ENCODE measurements around the gene SPINT1.
A peak's percentile ranks its signal among the peaks of the same experiment; 100 is the strongest.

Gene SPINT1

DNA sequence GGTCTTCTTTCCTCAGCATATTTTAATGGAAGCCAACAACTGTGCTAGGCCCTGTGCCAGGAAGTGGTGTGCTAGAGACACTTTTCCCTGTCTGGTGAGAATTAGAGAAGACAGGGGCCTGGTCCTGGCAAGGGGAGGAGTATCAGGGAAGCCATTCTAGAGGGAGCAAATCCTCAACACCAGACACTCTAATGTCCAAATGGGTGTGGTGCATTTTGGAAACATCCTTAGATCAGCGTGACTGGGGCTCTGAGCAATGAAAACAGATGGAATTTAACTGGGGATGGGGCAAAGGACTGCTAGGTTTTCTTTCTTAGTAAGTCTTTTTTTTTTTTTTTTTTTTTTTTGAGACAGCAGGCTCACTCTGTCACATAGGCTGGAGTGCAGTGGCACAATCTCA is 42.7 kb downstream of the SPINT1 start:
- in situ Hi-C loops (cut with MboI; ENCODE audit: low sequenced_read_pairs, unreplicated experiment) = no loop called here
- TF ChIP-seq, protein P1, sequence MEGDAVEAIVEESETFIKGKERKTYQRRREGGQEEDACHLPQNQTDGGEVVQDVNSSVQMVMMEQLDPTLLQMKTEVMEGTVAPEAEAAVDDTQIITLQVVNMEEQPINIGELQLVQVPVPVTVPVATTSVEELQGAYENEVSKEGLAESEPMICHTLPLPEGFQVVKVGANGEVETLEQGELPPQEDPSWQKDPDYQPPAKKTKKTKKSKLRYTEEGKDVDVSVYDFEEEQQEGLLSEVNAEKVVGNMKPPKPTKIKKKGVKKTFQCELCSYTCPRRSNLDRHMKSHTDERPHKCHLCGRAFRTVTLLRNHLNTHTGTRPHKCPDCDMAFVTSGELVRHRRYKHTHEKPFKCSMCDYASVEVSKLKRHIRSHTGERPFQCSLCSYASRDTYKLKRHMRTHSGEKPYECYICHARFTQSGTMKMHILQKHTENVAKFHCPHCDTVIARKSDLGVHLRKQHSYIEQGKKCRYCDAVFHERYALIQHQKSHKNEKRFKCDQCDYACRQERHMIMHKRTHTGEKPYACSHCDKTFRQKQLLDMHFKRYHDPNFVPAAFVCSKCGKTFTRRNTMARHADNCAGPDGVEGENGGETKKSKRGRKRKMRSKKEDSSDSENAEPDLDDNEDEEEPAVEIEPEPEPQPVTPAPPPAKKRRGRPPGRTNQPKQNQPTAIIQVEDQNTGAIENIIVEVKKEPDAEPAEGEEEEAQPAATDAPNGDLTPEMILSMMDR (IDR thresholded peaks at IDR 0.05; ENCODE audit: borderline replicate concordance, control extremely low read depth, extremely low read depth, insufficient read depth, missing control alignments) = no peak

DNA sequence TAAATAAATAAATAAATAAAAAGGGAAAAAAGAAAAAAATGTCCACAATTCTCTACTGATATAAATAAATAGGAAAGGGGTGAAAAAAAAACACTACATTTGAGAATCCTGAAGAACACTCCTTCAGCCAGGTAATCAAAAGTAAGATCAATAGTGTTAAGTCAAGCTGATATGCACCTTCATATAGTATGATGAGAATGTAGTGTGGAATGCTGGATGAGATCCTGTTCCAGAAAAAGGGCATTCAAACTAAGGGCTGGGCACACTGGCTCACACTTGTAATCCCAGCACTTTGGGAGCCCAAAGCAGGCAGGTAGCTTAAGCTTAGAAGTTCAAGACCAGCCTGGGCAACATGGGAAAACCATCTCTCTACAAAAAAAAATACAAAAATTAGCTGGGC is 45.3 kb downstream of the SPINT1 start:
- in situ Hi-C loops (cut with MboI; ENCODE audit: low sequenced_read_pairs, unreplicated experiment) = no loop called here
- TF ChIP-seq, protein P1 (IDR thresholded peaks at IDR 0.05; ENCODE audit: borderline replicate concordance, control extremely low read depth, extremely low read depth, insufficient read depth, missing control alignments) = no peak

More for the DNA sequence above, 42.7 kb downstream of the SPINT1 start:
- no peak for DNase-seq (ENCODE audit: low spot score)

DNA sequence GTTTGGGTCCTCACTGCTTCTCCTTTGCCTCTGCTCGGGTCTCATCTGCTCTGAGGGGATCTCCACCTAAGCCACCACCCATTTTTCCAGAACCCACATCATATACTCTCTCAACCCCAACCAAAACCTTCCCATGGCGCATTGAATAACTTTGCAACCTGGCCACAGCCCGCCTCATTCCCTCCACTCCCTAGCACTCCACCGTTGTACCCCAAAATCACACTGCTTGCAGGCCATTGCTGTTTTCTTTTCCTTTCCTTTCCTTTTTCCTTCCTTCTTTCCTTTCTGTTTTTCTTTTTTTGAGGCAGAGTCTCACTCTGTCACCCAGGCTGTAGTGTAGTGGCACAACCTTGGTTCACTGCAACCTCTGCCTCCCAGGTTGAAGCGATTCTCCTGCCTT is 47.3 kb downstream of the SPINT1 start:
- in situ Hi-C loops (cut with MboI; ENCODE audit: low sequenced_read_pairs, unreplicated experiment) = loop anchor here (5.0 kb wide), 1 partner anchor 39 kb away; no protein-coding TSS in a partner anchor
- DNase-seq (ENCODE audit: low spot score) = no peak
- TF ChIP-seq, protein P1 (IDR thresholded peaks at IDR 0.05; ENCODE audit: borderline replicate concordance, control extremely low read depth, extremely low read depth, insufficient read depth, missing control alignments) = no peak

More for the DNA sequence above, 45.3 kb downstream of the SPINT1 start:
- DNase-seq (ENCODE audit: low spot score) = no peak

DNA sequence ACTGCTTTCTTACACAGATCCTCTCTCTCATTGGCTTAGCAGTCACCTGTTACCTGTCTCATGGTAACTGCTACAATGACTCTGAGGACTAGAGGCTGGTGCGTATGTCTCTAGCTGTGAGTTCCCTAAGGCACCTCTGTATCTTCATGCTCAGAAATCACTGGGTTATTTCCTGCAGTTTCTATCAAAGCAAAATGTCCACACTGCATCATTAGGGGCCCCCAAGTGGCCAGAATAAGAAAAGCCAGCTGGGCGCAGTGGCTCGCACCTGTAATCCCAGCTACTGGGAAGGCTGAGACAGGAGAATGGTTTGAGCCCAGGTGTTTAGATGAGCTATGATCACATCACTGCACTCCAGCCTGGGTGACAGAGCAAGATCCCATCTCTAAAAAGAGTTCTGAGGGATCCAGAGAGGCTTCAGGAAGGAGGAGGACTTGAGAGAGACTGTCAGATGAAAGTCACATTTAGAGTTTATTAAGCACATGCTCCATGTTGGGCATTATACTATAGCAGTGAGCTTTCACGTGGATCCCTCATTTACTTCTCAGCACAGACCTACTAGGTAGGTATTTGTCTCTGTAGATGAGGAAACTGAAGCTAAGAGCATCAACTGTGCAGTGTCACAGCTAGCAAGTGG is 48.1 kb downstream of the SPINT1 start:
- DNase-seq (ENCODE audit: low spot score) = peak; percentile 68
- in situ Hi-C loops (cut with MboI; ENCODE audit: low sequenced_read_pairs, unreplicated experiment) = loop anchor here (5.0 kb wide), 1 partner anchor 40 kb away; no protein-coding TSS in a partner anchor
- TF ChIP-seq, protein P1 (IDR thresholded peaks at IDR 0.05; ENCODE audit: borderline replicate concordance, control extremely low read depth, extremely low read depth, insufficient read depth, missing control alignments) = peak; percentile 72

DNA sequence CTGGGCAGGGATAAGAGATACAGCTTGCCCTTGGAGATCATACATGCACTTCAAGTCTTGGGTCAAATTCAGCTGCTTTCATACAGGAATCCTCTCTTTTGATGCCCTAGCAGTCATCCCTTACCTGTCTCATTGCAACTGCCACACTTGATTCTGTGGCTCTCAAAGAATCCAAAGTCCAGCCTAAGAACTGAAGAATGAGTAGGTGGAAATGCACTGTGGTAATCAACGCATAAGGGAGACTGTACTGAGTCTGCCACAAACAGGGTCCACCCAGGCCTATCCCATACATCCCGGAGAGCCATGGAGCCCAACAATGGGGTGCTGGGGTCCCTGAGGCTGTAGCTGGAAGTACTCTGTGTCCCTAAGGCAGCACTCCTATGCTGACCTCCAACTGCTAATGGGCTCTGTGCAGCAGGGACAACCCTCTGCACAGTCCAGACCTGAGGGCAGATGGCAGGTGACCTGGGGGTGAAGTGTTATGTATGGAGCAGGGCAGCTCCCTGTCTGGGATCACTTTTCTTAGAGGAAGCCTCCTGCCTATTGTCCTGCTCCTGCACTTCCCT is 48.7 kb downstream of the SPINT1 start:
- in situ Hi-C loops (cut with MboI; ENCODE audit: low sequenced_read_pairs, unreplicated experiment) = loop anchor here (5.0 kb wide), 1 partner anchor 40 kb away; no protein-coding TSS in a partner anchor

DNA sequence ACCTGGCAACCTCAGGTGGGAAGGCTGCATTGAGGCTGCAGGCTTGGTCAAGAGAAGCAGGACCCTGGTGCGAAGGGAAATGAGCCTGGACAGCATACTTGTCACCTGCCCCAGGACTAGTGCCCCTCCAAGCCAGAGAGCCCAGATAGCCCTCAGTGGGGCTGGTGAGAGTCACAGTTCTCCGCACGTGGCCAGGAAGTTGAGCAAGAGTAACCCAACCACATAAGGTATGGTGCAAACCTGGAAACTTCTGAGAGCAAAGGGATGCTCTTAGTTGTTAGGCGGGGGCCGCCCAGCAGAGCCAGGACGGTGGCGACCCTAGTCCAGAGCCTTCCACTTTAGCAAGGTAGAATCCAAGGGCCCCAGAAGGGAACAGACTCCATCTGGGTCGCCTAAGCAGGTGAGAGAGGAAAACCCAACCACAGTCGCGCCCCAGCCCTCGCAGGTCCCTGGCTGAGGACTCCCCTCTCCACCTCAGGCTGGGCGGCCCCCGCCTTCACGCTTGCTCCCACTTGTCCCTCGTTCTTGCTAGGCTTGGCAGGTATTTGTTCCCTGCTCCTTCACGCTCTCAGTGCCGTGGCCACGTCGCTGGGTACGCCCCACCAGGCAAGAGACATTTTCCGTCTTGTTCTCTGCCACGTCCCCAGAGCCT is 49.3 kb downstream of the SPINT1 start:
- DNase-seq (ENCODE audit: low spot score) = no peak
- in situ Hi-C loops (cut with MboI; ENCODE audit: low sequenced_read_pairs, unreplicated experiment) = loop anchor here (5.0 kb wide), 1 partner anchor 41 kb away; no protein-coding TSS in a partner anchor
- TF ChIP-seq, protein P1 (IDR thresholded peaks at IDR 0.05; ENCODE audit: borderline replicate concordance, control extremely low read depth, extremely low read depth, insufficient read depth, missing control alignments) = no peak

More for the DNA sequence above, 48.7 kb downstream of the SPINT1 start:
- DNase-seq (ENCODE audit: low spot score) = no peak
- TF ChIP-seq, protein P1 (IDR thresholded peaks at IDR 0.05; ENCODE audit: borderline replicate concordance, control extremely low read depth, extremely low read depth, insufficient read depth, missing control alignments) = no peak
